GM12878 (cell line): ENCODE data around the gene IFRD2. TPM values are rescaled to one million over a fixed set of nuclear protein-coding genes. Genes with fewer than 3 reads are reported as not detected.

Source experiments
- CREM ChIP-seq: IDR thresholded peaks from 2 replicates; pipeline ENCODE4 v1.6.1; 2014; ENCODE audit warnings: antibody characterized with exemption, low read depth
- EP300 ChIP-seq, 2 experiments: fragments of 150-350 bp in 1 of 2; IDR thresholded peaks; 2 replicates each; pipeline ENCODE4 v1.6.1; 2011 to 2012; ENCODE audit warnings: low read depth in 2 of 2, low read length in 2 of 2, borderline replicate concordance in 1 of 2, improper control_type of control experiment in 1 of 2, inconsistent platforms in 1 of 2; ENCODE audit not compliant: control insufficient read depth in 1 of 2
- ETV6 ChIP-seq, 2 experiments: fragments of 450-650 bp in 1 of 2; IDR thresholded peaks in 1 of 2; conservative IDR thresholded peaks in 1 of 2; 2 replicates each; pipeline ENCODE4 v1.6.1; 2014; ENCODE audit warnings: antibody characterized with exemption in 1 of 2, borderline replicate concordance in 1 of 2, low read depth in 1 of 2, mild to moderate bottlenecking in 1 of 2, moderate library complexity in 1 of 2
- FOXK2 ChIP-seq: fragments of 450-650 bp; IDR thresholded peaks from 2 replicates; pipeline ENCODE4 v1.6.1; 2017; ENCODE audit warnings: mild to moderate bottlenecking, moderate library complexity
- HDAC2 ChIP-seq: fragments of 200-600 bp; sonication (generic); IDR thresholded peaks from 2 replicates; pipeline ENCODE4 v1.6.1; 2017
- JUND ChIP-seq: IDR thresholded peaks from 2 replicates; pipeline ENCODE4 v1.6.1; 2012; ENCODE audit warnings: low read depth, mild to moderate bottlenecking, low read length, improper control_type of control experiment, moderate library complexity
- MEF2B ChIP-seq: fragments of 450-650 bp; IDR thresholded peaks from 2 replicates; pipeline ENCODE4 v1.6.1; 2018; ENCODE audit warnings: mild to moderate bottlenecking, moderate library complexity; ENCODE audit not compliant: partially characterized antibody, poor library complexity, severe bottlenecking
- NBN ChIP-seq: fragments of 450-650 bp; IDR thresholded peaks from 2 replicates; pipeline ENCODE4 v1.6.1; 2016
- PAX8 ChIP-seq: fragments of 450-650 bp; IDR thresholded peaks from 2 replicates; pipeline ENCODE4 v1.6.1; 2017; ENCODE audit warnings: mild to moderate bottlenecking, moderate library complexity
- PKNOX1 ChIP-seq: fragments of 450-650 bp; IDR thresholded peaks from 2 replicates; pipeline ENCODE4 v1.6.1; 2016; ENCODE audit warnings: mild to moderate bottlenecking
- POLR2AphosphoS5 ChIP-seq: IDR thresholded peaks from 2 replicates; pipeline ENCODE4 v1.6.1; 2011; ENCODE audit warnings: mild to moderate bottlenecking, low read length, inconsistent platforms
- TAF1 ChIP-seq: IDR thresholded peaks from 2 replicates; pipeline ENCODE4 v1.6.1; 2011; ENCODE audit warnings: mild to moderate bottlenecking, low read depth, low read length, borderline replicate concordance
- TARDBP ChIP-seq: IDR thresholded peaks from 2 replicates; pipeline ENCODE4 v1.6.1; 2016; ENCODE audit warnings: borderline replicate concordance
- YY1 ChIP-seq: IDR thresholded peaks from 2 replicates; pipeline ENCODE4 v1.6.1; 2011; ENCODE audit warnings: low read depth, mild to moderate bottlenecking, low read length
- polyA plus RNA-seq, 11 experiments: library from polyadenylated mRNA; depleted of rRNA in 4 of 11; unstranded in 6 of 11; stranded (reverse) in 5 of 11; fragments of >200 nt; fragmentation: Nextera tagmentation in 4 of 11; fragmentation: Illumina TruSeq in 1 of 11; extraction: Ambion mirVana in 4 of 11; extraction: Trizol in 1 of 11; gene quantifications; 1 replicate in 1 of 11; 2 replicates in 10 of 11; pipeline versions ENCODE4 v1.2.1 to v1.2.3, GENCODE V29; 2011 to 2016; ENCODE audit warnings: inconsistent platforms in 2 of 11, missing spikeins in 2 of 11, low read depth in 1 of 11
- total RNA-seq, 4 experiments: library from RNA; depleted of rRNA in 3 of 4; stranded (reverse); fragments of >200 nt in 3 of 4; fragmentation: Illumina TruSeq in 1 of 4; extraction: Trizol in 1 of 4; gene quantifications; 2 replicates each; pipeline versions ENCODE4 v1.2.1 to v1.2.3, GENCODE V29; 2013 to 2021
- TF ChIP-seq, protein P1 (sequence below): IDR thresholded peaks from 2 replicates; pipeline ENCODE4 v1.6.1; 2012; ENCODE audit warnings: improper control_type of control experiment, low read depth, low read length; ENCODE audit not compliant: insufficient replicate concordance
- TF ChIP-seq, protein P2 (sequence below), 3 experiments: IDR thresholded peaks in 2 of 3; conservative IDR thresholded peaks in 1 of 3; 2 replicates each; pipeline ENCODE4 v1.5.1; 2011; ENCODE audit warnings: low read depth in 3 of 3, low read length in 3 of 3, mild to moderate bottlenecking in 3 of 3, control low read depth in 2 of 3, moderate library complexity in 2 of 3, inconsistent platforms in 1 of 3, mixed read lengths in 1 of 3; ENCODE audit not compliant: control insufficient read depth in 2 of 3, insufficient read depth in 1 of 3; ENCODE audit errors: extremely low read depth in 1 of 3
- TF ChIP-seq, protein P3 (sequence below): IDR thresholded peaks from 2 replicates; pipeline ENCODE4 v1.6.1; 2011; ENCODE audit warnings: low read depth, mild to moderate bottlenecking, low read length, moderate library complexity, borderline replicate concordance; ENCODE audit errors: extremely low read depth

IFRD2 gene
- total and polyA plus RNA-seq, 10 of the 15 experiments (the other 5 are each of a cell fraction or from before 2014, with no cell fraction given), result 19.1 to 153 (median 80.3) TPM

GRCh38 chr3:50340448-50341329 is 48.5 kb upstream of the IFRD2 start, which contains the start of gene RASSF1 (continued):
- TF ChIP-seq, protein P1, sequence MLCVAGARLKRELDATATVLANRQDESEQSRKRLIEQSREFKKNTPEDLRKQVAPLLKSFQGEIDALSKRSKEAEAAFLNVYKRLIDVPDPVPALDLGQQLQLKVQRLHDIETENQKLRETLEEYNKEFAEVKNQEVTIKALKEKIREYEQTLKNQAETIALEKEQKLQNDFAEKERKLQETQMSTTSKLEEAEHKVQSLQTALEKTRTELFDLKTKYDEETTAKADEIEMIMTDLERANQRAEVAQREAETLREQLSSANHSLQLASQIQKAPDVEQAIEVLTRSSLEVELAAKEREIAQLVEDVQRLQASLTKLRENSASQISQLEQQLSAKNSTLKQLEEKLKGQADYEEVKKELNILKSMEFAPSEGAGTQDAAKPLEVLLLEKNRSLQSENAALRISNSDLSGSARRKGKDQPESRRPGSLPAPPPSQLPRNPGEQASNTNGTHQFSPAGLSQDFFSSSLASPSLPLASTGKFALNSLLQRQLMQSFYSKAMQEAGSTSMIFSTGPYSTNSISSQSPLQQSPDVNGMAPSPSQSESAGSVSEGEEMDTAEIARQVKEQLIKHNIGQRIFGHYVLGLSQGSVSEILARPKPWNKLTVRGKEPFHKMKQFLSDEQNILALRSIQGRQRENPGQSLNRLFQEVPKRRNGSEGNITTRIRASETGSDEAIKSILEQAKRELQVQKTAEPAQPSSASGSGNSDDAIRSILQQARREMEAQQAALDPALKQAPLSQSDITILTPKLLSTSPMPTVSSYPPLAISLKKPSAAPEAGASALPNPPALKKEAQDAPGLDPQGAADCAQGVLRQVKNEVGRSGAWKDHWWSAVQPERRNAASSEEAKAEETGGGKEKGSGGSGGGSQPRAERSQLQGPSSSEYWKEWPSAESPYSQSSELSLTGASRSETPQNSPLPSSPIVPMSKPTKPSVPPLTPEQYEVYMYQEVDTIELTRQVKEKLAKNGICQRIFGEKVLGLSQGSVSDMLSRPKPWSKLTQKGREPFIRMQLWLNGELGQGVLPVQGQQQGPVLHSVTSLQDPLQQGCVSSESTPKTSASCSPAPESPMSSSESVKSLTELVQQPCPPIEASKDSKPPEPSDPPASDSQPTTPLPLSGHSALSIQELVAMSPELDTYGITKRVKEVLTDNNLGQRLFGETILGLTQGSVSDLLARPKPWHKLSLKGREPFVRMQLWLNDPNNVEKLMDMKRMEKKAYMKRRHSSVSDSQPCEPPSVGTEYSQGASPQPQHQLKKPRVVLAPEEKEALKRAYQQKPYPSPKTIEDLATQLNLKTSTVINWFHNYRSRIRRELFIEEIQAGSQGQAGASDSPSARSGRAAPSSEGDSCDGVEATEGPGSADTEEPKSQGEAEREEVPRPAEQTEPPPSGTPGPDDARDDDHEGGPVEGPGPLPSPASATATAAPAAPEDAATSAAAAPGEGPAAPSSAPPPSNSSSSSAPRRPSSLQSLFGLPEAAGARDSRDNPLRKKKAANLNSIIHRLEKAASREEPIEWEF, result no peak
- TF ChIP-seq POLR2AphosphoS5 (no peak; the same call in 1 of the 2 replicates), PAX8 (no peak), EP300 (IDR thresholded peaks at IDR 0.05; ENCODE audit: borderline replicate concordance in 1 of 2, control insufficient read depth in 1 of 2, low read depth in 2 of 2, low read length in 2 of 2) (0 out of 4 replicates have a peak, but pooled peaks of 1 of the 2 experiments have one; percentile 22), CREM (0 out of 2 replicates have a peak, but pooled peaks have one; percentile 6), TARDBP (no peak), JUND (no peak), ETV6 (conservative IDR thresholded peaks at IDR 0.05 in 1 of 2, IDR thresholded peaks at IDR 0.05 in 1 of 2; ENCODE audit: borderline replicate concordance in 1 of 2, low read depth in 1 of 2) (no peak), NBN (peak; percentile 45), YY1 (0 out of 2 replicates have a peak, but pooled peaks have one; percentile 8), PKNOX1 (no peak), HDAC2 (no peak), TAF1 (0 out of 2 replicates have a peak, but pooled peaks have one; percentile 23), MEF2B (peak; percentile 15), FOXK2 (no peak)
- TF ChIP-seq, protein P2, sequence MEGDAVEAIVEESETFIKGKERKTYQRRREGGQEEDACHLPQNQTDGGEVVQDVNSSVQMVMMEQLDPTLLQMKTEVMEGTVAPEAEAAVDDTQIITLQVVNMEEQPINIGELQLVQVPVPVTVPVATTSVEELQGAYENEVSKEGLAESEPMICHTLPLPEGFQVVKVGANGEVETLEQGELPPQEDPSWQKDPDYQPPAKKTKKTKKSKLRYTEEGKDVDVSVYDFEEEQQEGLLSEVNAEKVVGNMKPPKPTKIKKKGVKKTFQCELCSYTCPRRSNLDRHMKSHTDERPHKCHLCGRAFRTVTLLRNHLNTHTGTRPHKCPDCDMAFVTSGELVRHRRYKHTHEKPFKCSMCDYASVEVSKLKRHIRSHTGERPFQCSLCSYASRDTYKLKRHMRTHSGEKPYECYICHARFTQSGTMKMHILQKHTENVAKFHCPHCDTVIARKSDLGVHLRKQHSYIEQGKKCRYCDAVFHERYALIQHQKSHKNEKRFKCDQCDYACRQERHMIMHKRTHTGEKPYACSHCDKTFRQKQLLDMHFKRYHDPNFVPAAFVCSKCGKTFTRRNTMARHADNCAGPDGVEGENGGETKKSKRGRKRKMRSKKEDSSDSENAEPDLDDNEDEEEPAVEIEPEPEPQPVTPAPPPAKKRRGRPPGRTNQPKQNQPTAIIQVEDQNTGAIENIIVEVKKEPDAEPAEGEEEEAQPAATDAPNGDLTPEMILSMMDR (IDR thresholded peaks at IDR 0.05 in 2 of 3, conservative IDR thresholded peaks at IDR 0.05 in 1 of 3; ENCODE audit: control insufficient read depth in 2 of 3, extremely low read depth in 1 of 3, insufficient read depth in 1 of 3, low read depth in 3 of 3, low read length in 3 of 3), result no peak
- TF ChIP-seq, protein P3, sequence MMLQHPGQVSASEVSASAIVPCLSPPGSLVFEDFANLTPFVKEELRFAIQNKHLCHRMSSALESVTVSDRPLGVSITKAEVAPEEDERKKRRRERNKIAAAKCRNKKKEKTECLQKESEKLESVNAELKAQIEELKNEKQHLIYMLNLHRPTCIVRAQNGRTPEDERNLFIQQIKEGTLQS, result no peak
